ENCODE data around the gene FRMD3.

The FRMD3 gene

DNA sequence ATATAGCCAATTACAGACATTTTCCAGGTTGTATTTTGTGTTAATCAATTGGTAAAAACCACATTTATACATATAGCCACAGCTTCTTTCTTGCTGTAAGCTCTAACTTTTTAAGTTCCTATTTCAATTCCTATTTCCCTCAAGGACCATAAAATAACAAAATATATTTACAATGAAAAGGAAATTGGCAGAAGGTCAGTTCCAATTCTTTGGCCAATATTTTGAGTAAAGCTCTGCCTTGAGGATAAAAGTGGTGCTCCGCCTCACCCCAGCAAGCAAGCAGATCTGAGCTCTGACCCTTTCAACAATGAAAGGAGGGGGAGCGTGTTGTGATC is 271.9 kb downstream of the FRMD3 start:
- 44 to 50% methylated on average over 2 of the region's 2 CpGs for WGBS, 2 experiments
- no peaks in the 10 kb centered on the region for H3K9me3 ChIP-seq (ENCODE audit: control insufficient read depth, low read length)
- H3K36me3 ChIP-seq (ENCODE audit: control insufficient read depth, insufficient read depth, low read length) = no peaks in the 10 kb centered on the region
- no peak overlapping the region for H3K27ac ChIP-seq (ENCODE audit: insufficient read depth, low read depth, low read length, poor library complexity, severe bottlenecking)
- H3K4me1 ChIP-seq (ENCODE audit: control insufficient read depth, insufficient read depth, low read length) = peaks cover 7% of the 10 kb centered on the region
- H3K27me3 ChIP-seq (ENCODE audit: control insufficient read depth, insufficient read depth, low read length, poor library complexity, severe bottlenecking) = no peaks in the 10 kb centered on the region
- H3K4me3 ChIP-seq (ENCODE audit: insufficient read depth, low read depth, low read length) = no peak overlapping the region

- Histone ChIP-seq H3K27ac (ENCODE audit: insufficient read depth, low read depth, low read length, poor library complexity, severe bottlenecking) (no peak overlapping the region), H3K4me1 (ENCODE audit: control insufficient read depth, insufficient read depth, low read length) (peaks cover 7% of the 10 kb centered on the region), H3K9me3 (ENCODE audit: control insufficient read depth, low read length) (no peaks in the 10 kb centered on the region), H3K4me3 (ENCODE audit: insufficient read depth, low read depth, low read length) (no peak overlapping the region), H3K27me3 (ENCODE audit: control insufficient read depth, insufficient read depth, low read length, poor library complexity, severe bottlenecking) (no peaks in the 10 kb centered on the region), H3K36me3 (ENCODE audit: control insufficient read depth, insufficient read depth, low read length) (no peaks in the 10 kb centered on the region)
- 97 to 100% methylated on average over 2 of the region's 2 CpGs for WGBS, 2 experiments
Observed at GRCh38 chr9:83264315-83264714, 273.9 kb downstream of the FRMD3 start.

GRCh38 chr9:83259558-83259957 is 278.6 kb downstream of the FRMD3 start:
- no peaks in the 10 kb centered on the region for H3K36me3 ChIP-seq (ENCODE audit: control insufficient read depth, insufficient read depth, low read length)
- no peak overlapping the region for H3K27ac ChIP-seq (ENCODE audit: insufficient read depth, low read depth, low read length, poor library complexity, severe bottlenecking)
- WGBS, 2 experiments = 95 to 100% methylated on average over 1 of the region's 1 CpG
- H3K9me3 ChIP-seq (ENCODE audit: control insufficient read depth, low read length) = no peaks in the 10 kb centered on the region
- H3K4me3 ChIP-seq (ENCODE audit: insufficient read depth, low read depth, low read length) = no peak overlapping the region
- H3K27me3 ChIP-seq (ENCODE audit: control insufficient read depth, insufficient read depth, low read length, poor library complexity, severe bottlenecking) = no peaks in the 10 kb centered on the region
- H3K4me1 ChIP-seq (ENCODE audit: control insufficient read depth, insufficient read depth, low read length) = no peaks in the 10 kb centered on the region

- Histone ChIP-seq H3K4me1 (ENCODE audit: control insufficient read depth, insufficient read depth, low read length) (no peaks in the 10 kb centered on the region), H3K27me3 (ENCODE audit: control insufficient read depth, insufficient read depth, low read length, poor library complexity, severe bottlenecking) (no peaks in the 10 kb centered on the region), H3K36me3 (ENCODE audit: control insufficient read depth, insufficient read depth, low read length) (no peaks in the 10 kb centered on the region), H3K4me3 (ENCODE audit: insufficient read depth, low read depth, low read length) (no peak overlapping the region), H3K27ac (ENCODE audit: insufficient read depth, low read depth, low read length, poor library complexity, severe bottlenecking) (no peak overlapping the region), H3K9me3 (ENCODE audit: control insufficient read depth, low read length) (no peaks in the 10 kb centered on the region)
- 88 to 90% methylated on average over 4 to 5 of the region's 5 CpGs for WGBS, 2 experiments
Observed at GRCh38 chr9:83257937-83258891, 280.0 kb downstream of the FRMD3 start.

DNA sequence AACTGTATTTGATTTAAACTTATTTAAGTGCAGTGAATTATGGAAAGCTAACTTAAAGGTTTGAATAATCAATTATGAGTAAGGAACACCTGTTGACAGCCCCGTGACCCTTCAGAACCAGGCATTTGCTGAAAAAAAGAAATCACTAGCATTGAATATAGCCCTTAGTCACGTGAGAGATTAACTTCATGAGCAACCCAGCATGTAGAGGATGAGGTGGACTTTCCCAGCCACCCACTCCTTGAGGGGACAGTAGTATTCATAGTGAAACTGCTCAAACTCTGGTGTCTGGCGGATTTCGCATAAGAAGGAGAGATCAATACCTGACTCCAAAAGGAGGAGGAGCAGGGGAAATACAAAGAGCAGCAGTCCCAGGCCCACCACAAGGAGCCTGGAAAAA is 290.5 kb downstream of the FRMD3 start:
- Histone ChIP-seq H3K4me1 (ENCODE audit: control insufficient read depth, insufficient read depth, low read length) (no peaks in the 10 kb centered on the region), H3K27ac (ENCODE audit: insufficient read depth, low read depth, low read length, poor library complexity, severe bottlenecking) (no peak overlapping the region), H3K27me3 (ENCODE audit: control insufficient read depth, insufficient read depth, low read length, poor library complexity, severe bottlenecking) (no peaks in the 10 kb centered on the region), H3K9me3 (ENCODE audit: control insufficient read depth, low read length) (no peaks in the 10 kb centered on the region), H3K36me3 (ENCODE audit: control insufficient read depth, insufficient read depth, low read length) (no peaks in the 10 kb centered on the region), H3K4me3 (ENCODE audit: insufficient read depth, low read depth, low read length) (no peak overlapping the region)
- WGBS, 2 experiments = 89 to 93% methylated on average over 4 of the region's 4 CpGs

GRCh38 chr9:83245979-83246659 is 292.1 kb downstream of the FRMD3 start:
- WGBS, 2 experiments = 88 to 94% methylated on average over 5 of the region's 5 CpGs

GRCh38 chr9:83242066-83242465 is 296.1 kb downstream of the FRMD3 start:
- Histone ChIP-seq H3K9me3 (ENCODE audit: control insufficient read depth, low read length) (no peaks in the 10 kb centered on the region), H3K4me3 (ENCODE audit: insufficient read depth, low read depth, low read length) (no peak overlapping the region), H3K4me1 (ENCODE audit: control insufficient read depth, insufficient read depth, low read length) (no peaks in the 10 kb centered on the region), H3K27me3 (ENCODE audit: control insufficient read depth, insufficient read depth, low read length, poor library complexity, severe bottlenecking) (no peaks in the 10 kb centered on the region), H3K27ac (ENCODE audit: insufficient read depth, low read depth, low read length, poor library complexity, severe bottlenecking) (no peak overlapping the region), H3K36me3 (ENCODE audit: control insufficient read depth, insufficient read depth, low read length) (no peaks in the 10 kb centered on the region)
- 71 to 97% methylated on average over 1 to 2 of the region's 2 CpGs for WGBS, 2 experiments

More at GRCh38 chr9:83245979-83246659, 292.1 kb downstream of the FRMD3 start:
- H3K9me3 ChIP-seq (ENCODE audit: control insufficient read depth, low read length) = no peaks in the 10 kb centered on the region
- H3K36me3 ChIP-seq (ENCODE audit: control insufficient read depth, insufficient read depth, low read length) = no peaks in the 10 kb centered on the region
- no peaks in the 10 kb centered on the region for H3K27me3 ChIP-seq (ENCODE audit: control insufficient read depth, insufficient read depth, low read length, poor library complexity, severe bottlenecking)
- no peaks in the 10 kb centered on the region for H3K4me1 ChIP-seq (ENCODE audit: control insufficient read depth, insufficient read depth, low read length)
- no peak overlapping the region for H3K4me3 ChIP-seq (ENCODE audit: insufficient read depth, low read depth, low read length)
- H3K27ac ChIP-seq (ENCODE audit: insufficient read depth, low read depth, low read length, poor library complexity, severe bottlenecking) = no peak overlapping the region

DNA sequence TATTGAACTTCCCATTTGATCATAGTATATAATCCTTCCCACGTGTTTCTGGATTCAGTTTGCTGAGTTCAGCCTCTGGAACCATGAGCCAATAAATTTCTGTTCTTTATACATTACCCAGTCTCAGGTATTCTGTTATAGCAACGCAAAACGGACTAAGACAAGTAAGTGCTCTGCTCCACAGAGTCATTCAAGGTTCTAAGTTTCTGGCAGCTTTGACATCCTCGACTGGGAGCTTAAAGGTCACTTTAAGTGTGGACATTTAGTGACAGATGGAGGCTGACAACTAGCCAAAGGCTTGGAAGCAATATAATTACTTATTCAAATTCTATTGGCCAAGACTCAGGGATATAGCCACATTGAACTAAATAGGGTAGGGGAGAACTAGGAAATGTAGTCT is 297.5 kb downstream of the FRMD3 start:
- 68 to 69% methylated on average over 4 of the region's 4 CpGs for whole genome bisulfite sequencing, 2 experiments
- H3K4me1 ChIP-seq (ENCODE audit: control insufficient read depth, insufficient read depth, low read length) = no peaks in the 10 kb centered on the region

DNA sequence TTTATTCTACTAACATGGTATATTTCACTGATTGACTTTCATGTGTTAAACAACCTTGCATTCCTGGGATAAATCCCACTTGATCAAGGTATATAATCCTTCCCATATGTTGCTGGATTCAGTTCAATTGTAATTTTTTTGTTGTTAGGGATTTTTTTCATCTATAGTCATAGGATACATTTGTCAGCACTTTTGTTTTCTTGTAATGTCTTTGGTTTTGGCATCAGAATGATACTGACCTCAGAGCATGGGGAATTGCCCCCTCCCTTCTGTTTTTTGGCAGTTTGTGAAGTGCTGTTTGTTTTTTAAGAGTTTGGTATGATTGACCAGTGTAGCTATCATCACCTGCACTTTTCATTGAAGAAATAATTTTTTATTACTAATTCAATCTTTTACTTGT is 298.5 kb downstream of the FRMD3 start:
- Histone ChIP-seq H3K9me3 (ENCODE audit: control insufficient read depth, low read length) (no peaks in the 10 kb centered on the region), H3K27me3 (ENCODE audit: control insufficient read depth, insufficient read depth, low read length, poor library complexity, severe bottlenecking) (no peaks in the 10 kb centered on the region), H3K36me3 (ENCODE audit: control insufficient read depth, insufficient read depth, low read length) (no peaks in the 10 kb centered on the region), H3K27ac (ENCODE audit: insufficient read depth, low read depth, low read length, poor library complexity, severe bottlenecking) (no peak overlapping the region), H3K4me1 (ENCODE audit: control insufficient read depth, insufficient read depth, low read length) (no peaks in the 10 kb centered on the region), H3K4me3 (ENCODE audit: insufficient read depth, low read depth, low read length) (no peak overlapping the region)

More for the DNA sequence above, 297.5 kb downstream of the FRMD3 start:
- Histone ChIP-seq H3K27ac (ENCODE audit: insufficient read depth, low read depth, low read length, poor library complexity, severe bottlenecking) (no peak overlapping the region), H3K4me3 (ENCODE audit: insufficient read depth, low read depth, low read length) (no peak overlapping the region), H3K27me3 (ENCODE audit: control insufficient read depth, insufficient read depth, low read length, poor library complexity, severe bottlenecking) (no peaks in the 10 kb centered on the region), H3K9me3 (ENCODE audit: control insufficient read depth, low read length) (no peaks in the 10 kb centered on the region), H3K36me3 (ENCODE audit: control insufficient read depth, insufficient read depth, low read length) (no peaks in the 10 kb centered on the region)

DNA sequence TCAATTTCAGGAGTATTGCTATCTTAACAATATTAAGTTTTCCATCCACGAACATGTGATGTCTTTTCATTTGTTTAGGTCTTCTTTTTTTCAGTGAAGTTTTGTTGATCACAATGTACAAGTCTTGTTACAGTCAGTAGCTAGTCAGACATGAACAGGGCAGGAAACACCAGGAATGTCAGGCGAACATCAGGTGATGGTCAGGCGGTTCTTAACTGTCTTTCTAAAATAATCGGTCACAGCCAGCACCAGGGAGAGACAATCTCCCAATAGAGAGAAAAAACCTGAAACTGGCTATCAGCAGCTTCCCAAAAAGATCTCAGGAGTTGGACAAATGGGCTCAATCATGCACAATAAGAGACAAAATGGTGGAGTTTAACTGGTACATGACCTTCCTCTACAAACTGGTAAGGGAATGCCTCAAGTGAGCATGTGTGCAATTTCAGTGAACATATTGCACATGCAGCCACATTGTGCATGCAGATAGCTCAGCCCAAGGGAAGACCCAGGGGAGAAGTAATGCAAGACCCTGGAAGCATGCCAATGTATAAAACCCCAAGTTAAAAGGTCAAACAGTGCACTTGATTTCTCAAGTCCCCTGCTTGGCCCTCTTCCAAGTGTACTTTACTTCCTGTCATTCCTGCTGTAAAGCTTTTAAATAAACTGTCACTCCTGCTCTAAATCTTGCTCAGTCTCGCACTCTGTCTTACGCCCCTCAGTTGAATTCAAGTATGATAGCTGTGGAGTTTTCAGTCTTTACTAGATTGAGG is 299.1 kb downstream of the FRMD3 start:
- Histone ChIP-seq H3K4me3 (ENCODE audit: insufficient read depth, low read depth, low read length) (no peak overlapping the region), H3K9me3 (ENCODE audit: control insufficient read depth, low read length) (no peaks in the 10 kb centered on the region), H3K27me3 (ENCODE audit: control insufficient read depth, insufficient read depth, low read length, poor library complexity, severe bottlenecking) (no peaks in the 10 kb centered on the region), H3K4me1 (ENCODE audit: control insufficient read depth, insufficient read depth, low read length) (no peaks in the 10 kb centered on the region), H3K27ac (ENCODE audit: insufficient read depth, low read depth, low read length, poor library complexity, severe bottlenecking) (no peak overlapping the region), H3K36me3 (ENCODE audit: control insufficient read depth, insufficient read depth, low read length) (no peaks in the 10 kb centered on the region)
- 96 to 97% methylated on average over 5 to 6 of the region's 6 CpGs for WGBS, 2 experiments
